Activated CD4-positive, alpha-beta T cell treated with anti-CD3 and anti-CD28 coated beads for 4 hours (primary cell): ENCODE results near the gene BRME1.
A peak's percentile ranks its signal among the peaks of the same experiment; 100 is the strongest.

Source experiments
- DNase-seq, 2 donors: peaks; one replicate each; pipeline ENCODE4 v3.0.0-alpha.2; 2020

The BRME1 gene

DNA sequence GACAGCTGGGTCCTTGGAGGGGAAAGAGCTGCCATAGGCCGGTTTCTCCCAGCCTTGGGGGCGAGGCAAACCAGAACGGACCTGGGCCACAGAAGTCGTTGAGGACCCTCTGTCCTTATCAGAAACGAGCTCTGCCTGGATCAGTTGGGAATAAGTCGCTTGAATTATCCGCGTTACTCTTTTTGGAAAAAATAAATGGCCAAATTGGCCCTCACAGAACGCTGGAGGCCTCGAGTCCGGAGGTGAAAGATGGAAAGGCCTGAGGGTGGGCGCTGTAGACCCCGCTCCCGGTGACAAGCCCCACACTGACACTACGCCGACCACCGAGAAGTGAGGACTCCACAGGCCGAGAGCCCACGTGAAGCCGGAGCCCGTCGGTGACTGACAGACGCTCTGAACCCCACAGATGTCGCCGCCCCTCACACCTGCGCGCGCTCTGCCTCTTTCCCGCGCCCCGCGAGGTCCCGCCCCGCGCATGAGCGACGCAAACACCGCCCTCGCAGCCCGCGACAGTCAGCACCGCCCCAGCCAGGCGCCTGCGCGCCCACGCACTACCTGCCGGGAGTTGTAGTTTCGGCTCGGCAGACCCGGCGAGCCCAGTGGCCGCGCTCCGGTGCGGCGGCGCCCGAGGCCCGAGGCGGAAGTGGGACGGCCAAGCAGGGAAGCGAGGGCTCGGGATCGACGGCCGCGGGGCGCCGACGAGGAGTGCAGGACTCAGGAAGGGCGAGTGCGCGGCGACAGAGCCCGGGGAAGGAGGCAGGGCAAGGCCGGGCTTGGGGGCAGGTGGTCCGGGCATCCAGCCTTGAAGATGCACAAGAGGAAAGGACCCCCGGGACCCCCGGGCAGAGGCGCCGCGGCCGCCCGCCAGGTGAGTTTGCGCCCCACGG is at the start of gene BRME1, which contains the start of gene CC2D1A:
BRME1 (minus strand) TSS at position 484 of the 887 bp plus-strand sequence. CDS start 1,225 bp downstream, outside the sequence.
CC2D1A (plus strand) TSS at position 568 of the 887 bp plus-strand sequence; CDS start at position 809, 241 bp downstream.
- DNase-seq, result peak; percentile 95

DNA sequence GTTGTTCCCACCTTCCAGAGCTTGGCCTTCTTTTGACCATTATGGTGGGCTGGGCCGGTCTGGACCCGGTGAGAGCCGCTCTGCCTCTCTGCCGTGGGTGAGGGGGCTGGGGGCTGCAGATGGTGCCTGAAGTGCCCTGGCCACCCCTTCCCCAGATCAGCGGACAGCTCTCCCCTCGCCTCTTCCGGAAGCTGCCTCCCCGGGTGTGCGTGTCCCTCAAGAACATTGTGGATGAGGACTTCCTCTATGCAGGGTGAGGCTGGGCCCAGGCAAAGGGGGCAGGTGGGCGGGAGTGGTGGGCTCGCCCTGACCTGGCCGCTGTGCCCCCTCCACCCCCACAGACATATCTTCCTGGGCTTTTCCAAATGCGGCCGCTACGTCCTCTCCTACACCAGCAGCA is 48.3 kb upstream of the BRME1 start:
- no peak for DNase-seq

DNA sequence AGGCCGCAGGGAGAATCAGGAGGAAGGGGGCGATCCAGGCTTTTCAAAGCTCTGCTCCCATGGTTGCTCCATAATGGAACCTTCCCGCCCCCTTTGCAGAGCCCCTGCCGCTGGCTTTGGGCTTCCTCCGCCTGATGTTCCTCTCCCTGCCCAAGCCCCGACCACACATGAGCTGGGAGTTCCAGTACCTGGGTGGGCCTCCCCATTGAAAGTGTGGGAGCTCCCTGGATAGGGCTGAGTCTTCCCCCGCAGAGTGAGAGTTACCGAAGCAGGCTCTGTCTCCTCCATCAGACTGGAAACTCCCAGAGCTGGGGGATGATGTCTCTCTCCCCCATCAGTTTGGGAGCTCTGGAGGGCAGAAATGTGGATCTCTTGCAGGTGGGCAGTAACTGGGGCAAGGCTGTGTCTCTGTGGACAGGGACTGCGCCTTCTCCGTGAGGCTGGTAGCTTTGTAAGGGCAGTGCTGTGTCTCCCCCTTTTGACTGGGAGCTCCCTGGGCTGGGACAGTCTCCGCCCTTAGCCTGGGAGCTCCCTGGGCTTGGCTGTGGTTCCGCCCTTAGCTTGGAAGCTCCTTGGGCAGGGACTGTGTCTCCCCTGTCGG is 47.1 kb upstream of the BRME1 start:
- DNase-seq, result no peak

DNA sequence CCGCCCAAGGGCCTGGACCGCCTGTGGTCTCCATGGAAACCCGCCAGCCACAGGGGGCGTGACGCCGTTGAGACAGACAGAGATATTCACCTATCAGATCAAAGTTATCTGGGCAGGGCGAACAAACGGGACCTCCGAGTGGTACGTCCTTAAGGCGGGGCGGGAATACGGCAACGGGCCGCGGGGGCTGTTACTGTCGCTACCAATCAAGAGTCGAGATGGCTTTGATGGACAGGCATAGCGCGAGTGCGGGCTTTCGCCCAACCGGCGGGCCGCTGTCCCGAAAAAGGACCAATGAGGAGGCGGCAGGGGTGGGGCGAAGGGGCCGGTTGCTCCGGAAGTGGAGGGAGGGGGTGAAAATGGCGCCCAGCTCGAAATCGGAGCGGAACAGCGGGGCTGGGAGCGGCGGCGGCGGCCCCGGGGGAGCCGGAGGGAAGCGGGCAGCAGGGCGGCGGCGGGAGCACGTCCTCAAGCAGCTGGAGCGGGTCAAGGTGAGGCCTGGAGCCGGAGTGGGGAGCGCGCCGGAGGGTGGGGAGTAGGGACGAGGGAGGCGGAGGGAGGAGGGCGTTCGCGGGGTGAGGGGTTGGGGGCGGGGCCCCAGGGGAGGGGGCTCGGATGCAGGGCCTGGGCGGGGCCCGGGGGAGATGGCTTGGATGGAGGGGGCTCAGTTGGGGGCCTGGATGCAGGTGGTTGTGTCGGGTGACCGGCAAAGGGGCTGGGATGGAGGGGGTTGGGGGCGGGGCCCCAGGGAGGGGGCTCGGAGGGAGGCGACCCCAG is 46.4 kb upstream of the BRME1 start, which contains the start of gene DCAF15:
DCAF15 (plus strand) TSS at position 356 of the 777 bp plus-strand sequence; CDS start at position 360, 4 bp downstream.
- DNase-seq, result peak; percentile 99

DNA sequence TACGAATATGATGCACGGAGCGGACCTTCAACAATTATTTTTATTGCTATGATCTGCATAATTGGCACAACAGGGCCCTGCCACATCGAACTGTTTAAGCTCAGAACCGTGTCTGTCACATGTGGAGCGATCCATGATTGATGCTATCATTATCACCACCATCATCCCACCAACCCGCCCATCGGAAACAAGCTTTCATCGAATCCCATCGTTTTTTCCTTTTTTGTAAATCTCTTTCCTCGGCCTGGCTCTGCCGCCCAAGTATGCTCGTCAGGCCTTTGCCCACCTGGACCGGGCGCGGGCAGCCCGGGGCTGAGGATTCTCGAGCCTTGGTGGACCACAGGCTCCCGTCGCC is 45.9 kb upstream of the BRME1 start:
- no peak for DNase-seq

DNA sequence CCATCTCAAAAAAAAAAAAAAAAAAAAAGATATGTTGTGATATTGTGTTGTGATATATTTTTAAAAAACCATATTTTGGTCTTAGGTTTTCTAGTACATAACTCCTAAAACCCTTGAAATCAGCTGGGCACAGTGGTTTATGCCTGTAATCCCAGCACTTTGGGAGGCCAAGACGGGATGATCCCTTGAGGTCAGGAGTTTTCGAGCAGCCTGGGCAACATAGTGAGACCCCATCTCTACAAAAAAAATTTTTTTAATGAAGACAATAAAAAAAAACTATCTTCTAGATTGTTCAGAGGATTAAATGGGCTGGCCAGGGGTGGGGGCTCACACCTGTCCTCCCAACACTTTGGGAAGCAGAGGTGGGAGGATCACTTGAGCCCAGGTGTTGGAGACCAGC is 45.1 kb upstream of the BRME1 start:
- DNase-seq, result no peak

DNA sequence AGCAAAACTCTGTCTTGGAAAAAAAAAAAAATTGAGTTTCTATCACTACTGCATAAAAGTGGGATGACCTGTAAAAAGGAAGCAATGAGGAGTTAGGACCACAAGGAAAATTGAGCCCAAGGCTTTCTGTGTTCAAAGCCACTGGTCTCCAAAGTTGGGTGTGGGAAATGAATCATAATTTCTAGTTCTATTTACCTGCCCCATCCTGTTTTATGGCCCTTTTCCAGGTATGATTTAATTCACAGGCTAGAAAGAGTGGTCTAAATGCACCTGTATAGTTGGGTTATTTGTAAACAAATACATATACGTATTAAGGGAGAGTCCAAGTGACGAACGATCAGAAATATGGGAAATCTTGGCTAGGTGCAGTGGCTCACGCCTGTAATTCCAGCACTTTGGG is 40.5 kb upstream of the BRME1 start:
- no peak for DNase-seq

DNA sequence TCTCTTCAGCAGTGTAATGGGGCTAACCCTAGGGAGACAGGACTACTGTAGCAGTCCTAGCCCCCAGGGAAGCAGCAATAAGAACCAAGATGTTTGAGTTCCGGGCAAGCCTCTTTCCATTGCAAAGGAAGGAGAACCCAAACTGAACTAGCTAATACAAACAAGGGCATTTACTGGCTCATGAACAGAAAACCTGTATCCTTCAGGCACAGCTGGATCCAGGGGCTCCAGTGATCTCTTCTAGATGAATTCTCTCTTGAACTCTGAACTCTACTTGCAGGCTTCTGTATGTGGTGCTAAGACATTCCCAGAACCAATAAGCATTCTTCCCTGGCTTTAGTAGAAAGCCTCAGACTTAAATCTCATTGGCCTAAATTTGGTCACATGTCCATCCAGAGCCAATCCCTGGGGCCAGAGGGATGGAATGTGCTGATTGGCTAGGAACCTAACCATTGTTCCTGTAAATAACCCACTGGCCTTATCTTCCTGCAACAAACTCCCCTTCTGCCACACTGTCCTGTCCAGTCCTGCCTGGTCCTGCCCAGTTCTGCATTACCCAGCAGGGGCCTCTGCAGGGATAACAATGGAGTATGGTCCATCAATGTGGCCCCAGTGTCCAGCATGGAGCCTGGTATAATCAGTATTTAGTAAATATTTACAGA is 36.2 kb upstream of the BRME1 start:
- no peak for DNase-seq

DNA sequence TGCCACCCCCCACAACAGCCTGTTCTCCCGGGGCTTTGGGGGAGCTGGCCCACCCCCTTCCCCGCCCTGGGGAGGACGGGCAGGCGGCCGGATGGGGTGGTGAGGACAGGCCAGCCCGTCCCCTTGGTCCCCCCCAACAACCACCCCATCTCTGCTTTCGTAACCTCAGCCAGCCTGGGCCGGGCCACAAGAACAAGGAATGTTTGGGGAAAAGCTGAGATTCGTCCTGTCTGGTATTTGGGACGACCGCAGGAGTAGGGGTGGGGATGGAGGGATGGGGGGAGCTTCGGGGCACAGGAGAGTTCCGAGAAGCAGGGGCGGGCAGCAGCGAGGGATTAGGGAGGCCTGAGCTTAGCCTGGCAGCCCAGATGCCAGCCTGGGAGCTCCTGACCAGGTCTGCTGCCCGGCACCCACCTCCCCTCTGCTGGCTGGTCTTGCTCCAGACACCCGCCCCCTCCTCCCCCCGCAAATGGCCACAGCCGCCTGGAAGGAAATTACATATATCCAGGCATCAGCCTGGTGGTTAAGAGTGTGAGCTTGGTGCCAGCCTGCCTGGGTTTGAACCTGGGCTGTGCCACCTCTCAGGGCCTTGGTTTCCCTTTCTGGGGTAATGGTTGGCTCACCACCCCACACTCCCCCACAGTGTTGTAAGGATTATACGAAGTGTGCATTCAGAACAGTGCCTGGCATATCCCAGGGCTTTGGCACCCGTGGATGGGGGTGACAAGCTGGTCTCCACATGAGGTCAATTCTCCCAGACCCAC is 32.6 kb upstream of the BRME1 start, which contains the start of gene PODNL1:
PODNL1 (minus strand) TSS at position 117 of the 764 bp plus-strand sequence. CDS start 236 bp downstream, outside the sequence.
- DNase-seq, result no peak

DNA sequence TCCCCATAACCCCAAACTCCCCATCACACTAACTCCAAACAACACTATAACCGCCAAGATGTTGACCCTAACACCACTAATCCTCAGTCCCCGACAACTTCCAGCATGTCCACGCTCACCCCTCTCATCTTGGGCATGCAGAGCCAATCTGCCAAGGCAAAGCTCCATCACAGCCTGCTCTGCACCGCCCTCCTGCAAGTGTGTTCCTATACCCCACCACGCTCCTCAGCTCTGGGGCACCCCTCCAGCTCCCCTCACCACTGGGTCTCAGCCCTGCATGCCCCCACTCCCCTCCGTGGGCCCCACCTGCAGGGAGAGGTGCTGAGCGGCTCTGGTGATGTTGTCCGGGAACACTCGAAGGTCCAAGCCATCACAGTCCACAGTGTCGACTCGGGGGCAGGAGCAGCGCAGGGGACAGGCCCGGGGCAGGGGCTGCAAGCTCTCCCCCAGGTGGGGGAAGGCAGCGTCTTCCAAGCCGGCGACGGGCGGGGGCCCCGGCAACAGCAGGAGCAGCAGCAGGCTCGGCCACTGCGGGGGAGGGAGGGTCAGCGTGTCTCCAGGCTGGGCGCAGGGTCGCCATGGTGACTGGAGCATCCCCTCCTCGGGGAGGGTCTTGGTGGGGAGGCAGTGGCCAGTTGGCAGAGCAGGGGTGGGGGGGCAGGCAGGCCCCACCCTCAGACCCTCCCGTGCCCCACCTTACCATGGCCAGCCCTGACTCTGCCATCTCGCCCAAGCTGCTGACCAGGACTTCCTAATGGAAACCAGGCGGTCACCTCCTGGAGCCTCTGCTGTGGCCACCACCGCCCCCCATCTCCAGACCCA is 31.8 kb upstream of the BRME1 start:
- DNase-seq, result no peak

DNA sequence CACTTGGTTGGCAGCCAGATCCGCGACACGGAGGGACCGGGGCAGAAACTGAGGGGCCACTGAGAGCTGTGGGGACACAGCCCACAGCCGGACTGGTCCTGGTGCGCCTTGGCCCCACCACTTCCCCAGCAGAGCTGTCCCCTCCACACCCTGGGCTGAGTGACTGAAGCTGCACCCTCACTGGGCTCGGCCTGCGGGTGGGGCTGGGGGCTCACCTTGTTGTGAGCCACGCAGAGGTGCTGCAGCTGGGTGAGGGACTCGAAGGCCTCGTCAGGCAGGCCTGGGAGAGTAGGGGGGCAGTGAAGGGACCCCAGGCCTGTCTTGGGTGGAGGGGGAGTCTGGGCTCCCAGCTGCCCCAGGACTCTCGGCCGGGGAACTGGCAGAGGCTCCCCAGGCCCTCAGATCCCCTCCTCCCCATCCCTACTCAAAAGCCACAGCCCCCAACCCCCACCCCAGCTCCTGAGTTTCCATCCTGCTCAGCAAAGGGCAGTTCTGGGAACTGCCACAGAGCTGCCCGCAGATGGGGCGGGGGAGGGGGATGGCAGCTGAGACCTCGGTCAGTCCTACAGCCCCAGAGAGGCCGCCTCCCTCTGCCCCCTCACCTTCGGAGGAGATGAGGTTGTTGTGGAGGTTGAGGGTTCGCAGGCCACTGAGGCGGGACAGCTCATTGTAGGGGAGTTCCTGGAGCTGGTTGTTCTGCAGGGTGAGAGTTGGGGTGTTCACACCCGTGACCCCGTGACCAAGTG is 30.0 kb upstream of the BRME1 start:
- DNase-seq, result no peak

DNA sequence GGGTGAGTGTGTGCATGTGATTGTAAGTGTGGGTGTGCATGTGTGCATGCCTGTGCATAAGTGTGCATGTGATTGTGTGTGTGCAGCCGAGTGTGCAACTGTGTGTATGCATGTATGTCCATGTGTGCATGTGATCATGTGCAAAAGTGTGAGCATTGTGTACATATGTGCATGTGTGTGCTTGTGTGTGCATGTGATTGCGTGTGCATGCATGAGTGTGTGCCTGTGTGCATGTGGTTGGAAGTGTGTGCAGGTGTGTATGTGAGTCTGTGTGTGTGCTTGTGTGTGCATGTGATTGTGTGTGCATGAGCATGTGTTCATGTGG is 28.8 kb upstream of the BRME1 start:
- no peak for DNase-seq

DNA sequence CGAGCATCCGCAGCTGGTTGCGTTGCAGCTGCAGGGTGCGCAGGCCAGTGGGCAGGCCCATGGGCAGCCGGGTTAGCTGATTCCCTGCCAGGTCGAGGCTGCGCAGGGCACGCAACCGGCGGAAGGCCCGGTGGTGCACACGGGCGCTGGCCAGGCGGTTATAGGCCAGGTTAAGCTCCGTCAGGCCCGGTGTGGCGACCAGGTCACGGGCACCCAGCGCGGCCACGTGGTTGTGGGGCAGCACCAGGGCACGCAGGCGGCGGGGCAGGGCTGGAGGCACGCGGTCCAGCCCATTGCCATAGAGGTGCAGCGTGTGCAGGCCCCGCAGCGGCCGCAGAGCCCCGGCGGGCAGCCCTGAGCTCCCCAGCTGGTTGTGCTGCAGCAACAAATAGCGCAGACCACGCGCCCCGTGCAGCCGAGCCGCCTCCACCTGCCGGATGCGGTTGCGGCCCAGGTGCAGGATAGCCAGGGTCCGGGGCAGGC is 27.0 kb upstream of the BRME1 start:
- no peak for DNase-seq

DNA sequence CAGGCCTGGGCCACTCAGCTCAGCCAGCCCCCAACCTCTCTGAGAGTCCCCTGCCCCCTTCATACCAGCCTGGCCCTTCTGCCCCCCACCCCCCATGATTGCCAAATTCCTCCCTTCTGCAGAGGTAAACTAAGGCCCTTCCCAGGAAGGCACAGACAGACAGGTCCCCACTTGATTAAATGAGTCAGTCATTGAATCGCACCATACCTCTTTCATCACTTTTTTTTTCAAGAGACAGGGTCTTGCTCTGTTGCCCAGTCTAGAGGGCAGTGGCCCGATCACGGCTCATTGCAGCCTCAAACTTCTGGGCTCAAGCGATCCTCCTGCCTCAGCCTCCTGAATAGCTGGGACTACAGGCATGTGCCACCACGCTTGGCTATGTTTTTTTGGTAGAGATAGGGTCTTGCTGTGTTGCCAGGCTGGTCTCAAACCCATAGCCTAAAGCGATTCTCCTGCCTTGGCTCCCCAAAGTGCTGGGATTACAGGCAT is 26.3 kb upstream of the BRME1 start:
- DNase-seq, result no peak

DNA sequence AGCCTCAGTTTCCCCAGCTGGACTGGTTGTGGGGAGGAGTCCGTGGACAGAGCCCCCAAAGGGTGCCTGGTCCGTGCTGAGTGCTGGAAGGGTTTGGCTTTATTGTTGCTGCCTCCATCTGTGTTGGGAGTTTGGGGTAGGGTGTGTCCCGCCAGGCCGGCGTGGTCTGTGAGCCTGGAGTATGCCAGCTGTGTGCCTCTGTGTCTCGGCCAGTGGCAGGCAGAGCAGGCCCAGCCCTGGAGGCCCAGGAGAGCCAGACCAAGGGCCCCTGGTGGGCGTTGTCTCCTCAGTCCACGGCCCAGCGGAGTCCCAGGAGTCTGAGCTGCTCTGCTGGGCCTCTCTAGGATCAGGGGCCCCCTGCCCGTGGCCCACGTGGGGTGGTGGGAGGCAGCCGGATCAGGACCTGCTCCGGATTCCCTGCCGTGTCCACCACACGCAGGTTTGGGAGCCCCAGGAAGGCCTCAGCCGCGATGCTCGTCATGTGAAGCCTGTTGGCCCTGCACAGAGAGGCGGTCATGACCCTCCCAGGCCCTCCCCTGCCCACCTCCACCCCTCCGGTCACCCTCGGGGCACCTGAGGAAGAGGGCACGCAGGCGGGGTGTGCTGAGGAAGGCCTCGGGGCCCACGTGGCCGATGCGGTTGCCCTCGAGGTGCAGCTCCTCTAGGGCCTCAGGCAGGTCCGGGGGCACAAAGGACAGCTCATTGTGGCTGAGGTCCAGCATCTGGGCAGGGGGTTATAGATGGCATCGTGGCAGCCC is 25.7 kb upstream of the BRME1 start:
- DNase-seq, result no peak

DNA sequence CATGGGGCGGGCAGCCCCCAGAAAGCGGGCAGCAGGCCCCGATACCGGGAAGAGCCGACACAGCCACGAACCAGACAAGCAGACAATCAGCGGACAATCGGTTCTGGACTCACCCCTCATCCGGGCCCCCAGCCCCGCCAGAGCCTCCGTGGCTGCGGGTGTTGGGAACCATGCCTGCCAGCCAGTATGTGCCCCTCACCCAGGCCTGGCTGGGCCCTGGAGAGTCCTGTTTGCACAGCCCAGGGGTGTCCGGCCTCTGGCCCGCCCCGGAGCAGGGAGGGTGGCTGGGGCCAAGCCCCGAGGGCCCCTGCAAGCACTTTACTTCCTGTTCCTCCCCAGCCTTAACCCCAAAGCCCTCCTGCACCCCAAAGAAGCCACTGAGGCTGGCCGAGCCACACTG is 24.5 kb upstream of the BRME1 start:
- no peak for DNase-seq

DNA sequence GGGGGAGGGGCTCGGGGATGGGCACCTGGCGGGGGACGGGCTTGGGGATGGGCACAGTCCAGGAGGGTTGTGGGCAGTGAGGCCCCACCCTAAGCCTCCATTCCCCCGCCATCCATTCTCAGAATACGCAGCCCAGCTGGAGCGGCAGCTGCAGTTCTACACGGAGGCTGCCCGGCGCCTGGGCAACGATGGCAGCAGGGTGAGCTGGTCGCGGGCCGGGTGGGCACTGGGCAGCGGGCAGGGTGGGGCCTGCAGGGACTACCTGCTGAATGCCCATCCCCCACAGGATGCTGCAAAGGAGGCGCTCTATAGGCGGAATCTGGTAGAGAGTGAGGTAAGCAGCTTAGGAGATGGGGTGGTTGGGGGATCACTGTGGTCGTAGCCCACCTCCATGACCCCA is 24.0 kb upstream of the BRME1 start:
- no peak for DNase-seq

DNA sequence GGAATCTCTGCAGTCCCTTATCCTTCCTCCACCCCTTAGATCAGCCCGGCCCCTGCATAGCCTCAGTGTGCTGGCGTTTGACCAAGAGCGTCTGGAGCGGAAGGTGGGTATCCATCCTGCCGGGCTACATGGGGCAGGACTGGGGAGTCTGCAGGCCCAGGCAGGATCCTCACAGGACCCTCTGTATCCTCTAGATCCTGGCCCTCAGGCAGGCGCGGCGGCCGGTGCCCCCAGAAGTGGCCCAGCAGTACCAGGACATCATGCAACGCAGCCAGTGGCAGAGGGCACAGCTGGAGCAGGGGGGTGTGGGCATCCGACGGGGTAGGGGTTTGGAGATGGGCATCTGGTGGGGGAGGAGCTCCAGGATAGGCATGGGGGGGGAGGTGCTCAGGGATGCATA is 23.4 kb upstream of the BRME1 start:
- no peak for DNase-seq

DNA sequence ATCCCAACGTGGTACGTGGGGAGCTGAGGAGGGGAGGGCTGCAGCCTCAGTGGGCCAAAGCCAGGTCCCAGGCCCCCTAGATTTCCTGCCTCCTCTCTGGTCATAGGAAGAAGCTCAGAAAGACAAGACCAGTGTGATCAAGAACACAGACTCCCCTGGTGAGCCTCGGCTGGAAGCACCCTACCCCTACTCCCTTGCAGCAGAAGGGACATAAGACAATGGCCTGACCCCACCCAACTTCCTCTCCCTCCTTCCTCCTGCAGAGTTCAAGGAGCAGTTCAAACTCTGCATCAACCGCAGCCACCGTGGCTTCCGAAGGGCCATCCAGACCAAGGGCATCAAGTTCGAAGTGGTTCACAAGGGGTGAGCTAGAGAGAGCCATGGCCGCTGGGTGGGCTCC is 20.8 kb upstream of the BRME1 start:
- DNase-seq, result no peak
